H1 (cell line): Measurements from ENCODE around the gene PAX8. TPM values are rescaled to one million over a fixed set of nuclear protein-coding genes. Genes with fewer than 3 reads are reported as not detected.

ENCODE experiments used
- CTCF ChIA-PET: fragments of 300-600 bp; sonication (Branson Sonifier 250); formaldehyde crosslinking; loops from one replicate; lab custom pipeline; 2021; ENCODE audit not compliant: partially characterized antibody; lab: Charles Lee
- POLR2A ChIA-PET: fragments of 300-600 bp; sonication (Branson Sonifier 250); formaldehyde crosslinking; loops from one replicate; lab custom pipeline; 2021; ENCODE audit warnings: inconsistent platforms; ENCODE audit not compliant: partially characterized antibody; lab: Charles Lee
- DNase-seq, 2 experiments: peaks; one replicate each; pipeline versions ENCODE4 v3.0.0 to v3.0.0-alpha.2; 2010 to 2022; ENCODE audit warnings: low spot score in 2 of 2, low read depth in 1 of 2, mixed read lengths in 1 of 2
- FAIRE-seq: peaks from 2 replicates; lab custom pipeline; 2011; peaks lifted over from hg19 to GRCh38; lab: Jason Lieb, UNC
- H2AFZ ChIP-seq: 2 replicates; pipeline ENCODE4 v1.8.1; 2012; ENCODE audit warnings: low read length, inconsistent platforms
- H2AK5ac ChIP-seq: 2 replicates; pipeline ENCODE4 v1.6.1; 2013; ENCODE audit warnings: low read depth, low read length
- H2BK120ac ChIP-seq: replicated peaks from 2 replicates; pipeline ENCODE3; 2013; ENCODE audit warnings: low read depth, low read length, inconsistent platforms
- H2BK12ac ChIP-seq: 2 replicates; pipeline ENCODE4 v1.6.1; 2013; ENCODE audit warnings: low read depth, low read length
- H2BK15ac ChIP-seq: 2 replicates; pipeline ENCODE4 v1.6.1; 2013; ENCODE audit warnings: low read length
- H2BK20ac ChIP-seq: 2 replicates; pipeline ENCODE4 v1.6.1; 2013; ENCODE audit warnings: low read length
- H2BK5ac ChIP-seq: 2 replicates; pipeline ENCODE4 v1.6.1; 2013; ENCODE audit warnings: low read depth, low read length
- H3K14ac ChIP-seq: 2 replicates; pipeline ENCODE4 v1.6.1; 2013; ENCODE audit warnings: inconsistent platforms; ENCODE audit not compliant: insufficient read length
- H3K18ac ChIP-seq: 2 replicates; pipeline ENCODE4 v1.6.1; 2013; ENCODE audit warnings: low read length; ENCODE audit errors: extremely low read depth
- H3K23ac ChIP-seq: 2 replicates; pipeline ENCODE4 v1.6.1; 2013; ENCODE audit warnings: inconsistent platforms; ENCODE audit not compliant: insufficient read length
- H3K23me2 ChIP-seq: 2 replicates; pipeline ENCODE4 v1.6.1; 2013; ENCODE audit warnings: low read depth, low read length
- H3K27ac ChIP-seq: 2 replicates; pipeline ENCODE4 v1.6.1; 2011; ENCODE audit warnings: low read depth, low read length, inconsistent platforms
- H3K27me3 ChIP-seq, 4 experiments: replicated peaks in 1 of 4; 1 replicate in 1 of 4; 2 replicates in 3 of 4; pipeline versions ENCODE4 v1.6.1 to v1.8.1; 2011 to 2013; ENCODE audit warnings: low read length in 3 of 4, mild to moderate bottlenecking in 3 of 4, inconsistent platforms in 2 of 4, mixed read lengths in 2 of 4, moderate library complexity in 1 of 4; ENCODE audit not compliant: control insufficient read depth in 3 of 4, insufficient read depth in 3 of 4; ENCODE audit errors: extremely low read depth in 1 of 4
- H3K36me3 ChIP-seq, 4 experiments: 2 replicates each; pipeline versions ENCODE4 v1.6.1 to v1.8.1; 2011 to 2013; ENCODE audit warnings: mild to moderate bottlenecking in 4 of 4, low read length in 3 of 4, moderate library complexity in 2 of 4, control low read depth in 1 of 4, inconsistent platforms in 1 of 4; ENCODE audit not compliant: insufficient read depth in 4 of 4, control insufficient read depth in 2 of 4
- H3K4ac ChIP-seq: replicated peaks from 2 replicates; pipeline ENCODE3; 2013; ENCODE audit warnings: low read length, low read depth, mixed read lengths, inconsistent platforms; ENCODE audit not compliant: insufficient read length
- H3K4me1 ChIP-seq, 4 experiments: replicated peaks in 1 of 4; 1 replicate in 1 of 4; 2 replicates in 3 of 4; pipeline versions ENCODE4 v1.6.1 to v1.8.1; 2011 to 2013; ENCODE audit warnings: low read length in 3 of 4, inconsistent platforms in 2 of 4, mixed read lengths in 1 of 4; ENCODE audit not compliant: insufficient read depth in 4 of 4, control insufficient read depth in 3 of 4
- H3K4me2 ChIP-seq, 2 experiments: 2 replicates each; pipeline versions ENCODE4 v1.6.1 to v1.8.1; 2011 to 2013; ENCODE audit warnings: low read depth in 2 of 2, low read length in 2 of 2, control low read depth in 1 of 2, inconsistent platforms in 1 of 2, mild to moderate bottlenecking in 1 of 2; ENCODE audit not compliant: insufficient read depth in 1 of 2
- H3K4me3 ChIP-seq, 4 experiments: fragments of 200-600, 300-600 bp in 1 of 4; sonication (generic), shearing (Covaris generic), sonication (Bioruptor Twin) in 1 of 4; 2 replicates each; pipeline versions ENCODE4 v1.5.1 to v1.8.1; 2011 to 2016; ENCODE audit warnings: low read length in 4 of 4, low read depth in 3 of 4, control low read depth in 2 of 4, inconsistent platforms in 2 of 4, mild to moderate bottlenecking in 2 of 4, mixed read lengths in 1 of 4, moderate library complexity in 1 of 4; ENCODE audit not compliant: insufficient read depth in 2 of 4; ENCODE audit errors: extremely low read depth in 1 of 4
- H3K56ac ChIP-seq: replicated peaks from 2 replicates; pipeline ENCODE3; 2013; ENCODE audit warnings: low read depth, mild to moderate bottlenecking, mixed read lengths, low read length, inconsistent platforms; ENCODE audit not compliant: insufficient read length
- H3K79me1 ChIP-seq: 2 replicates; pipeline ENCODE4 v1.6.1; 2013; ENCODE audit warnings: low read depth, low read length, control low read depth
- H3K79me2 ChIP-seq, 2 experiments: 2 replicates each; pipeline versions ENCODE4 v1.6.1 to v1.8.1; 2012 to 2013; ENCODE audit warnings: low read length in 2 of 2, mild to moderate bottlenecking in 2 of 2, inconsistent platforms in 1 of 2; ENCODE audit not compliant: insufficient read depth in 2 of 2, control insufficient read depth in 1 of 2
- H3K9ac ChIP-seq, 4 experiments: replicated peaks in 1 of 4; 1 replicate in 1 of 4; 2 replicates in 3 of 4; pipeline versions ENCODE4 v1.6.1 to v1.8.1; 2011 to 2013; ENCODE audit warnings: low read depth in 3 of 4, low read length in 3 of 4, control low read depth in 2 of 4, mild to moderate bottlenecking in 2 of 4, moderate library complexity in 2 of 4, inconsistent platforms in 1 of 4; ENCODE audit errors: extremely low read depth in 1 of 4
- H3K9me3 ChIP-seq, 2 experiments: 2 replicates each; pipeline versions ENCODE4 v1.6.1 to v1.8.1; 2012 to 2013; ENCODE audit warnings: mild to moderate bottlenecking in 2 of 2, moderate library complexity in 2 of 2, control low read depth in 1 of 2, inconsistent platforms in 1 of 2, low read depth in 1 of 2, low read length in 1 of 2, mixed read lengths in 1 of 2; ENCODE audit not compliant: insufficient read depth in 2 of 2
- H4K20me1 ChIP-seq, 2 experiments: replicated peaks in 1 of 2; 2 replicates each; pipeline versions ENCODE3 to v1.8.1; 2011 to 2013; ENCODE audit warnings: inconsistent platforms in 2 of 2, low read length in 2 of 2, mild to moderate bottlenecking in 1 of 2; ENCODE audit not compliant: insufficient read depth in 2 of 2, control insufficient read depth in 1 of 2
- H4K5ac ChIP-seq: 2 replicates; pipeline ENCODE4 v1.6.1; 2013; ENCODE audit warnings: low read length, low read depth, mixed read lengths, inconsistent platforms; ENCODE audit not compliant: insufficient read length
- H4K8ac ChIP-seq: 2 replicates; pipeline ENCODE4 v1.8.0; 2013; ENCODE audit warnings: mild to moderate bottlenecking, moderate library complexity, low read length, inconsistent platforms; ENCODE audit not compliant: insufficient read depth; ENCODE audit errors: extremely low read depth
- H4K91ac ChIP-seq: replicated peaks from 2 replicates; pipeline ENCODE3; 2013; ENCODE audit warnings: low read length, mixed read lengths, inconsistent platforms; ENCODE audit not compliant: insufficient read length
- CTBP2 ChIP-seq: IDR thresholded peaks from 2 replicates; pipeline ENCODE4 v1.7.0; 2011; ENCODE audit warnings: borderline replicate concordance, mild to moderate bottlenecking, moderate library complexity, mixed read lengths, low read length; ENCODE audit not compliant: insufficient read depth, insufficient read length
- RNF2 ChIP-seq: fragments of 200-900, 300-1000 bp; sonication (generic); IDR thresholded peaks from 2 replicates; pipeline ENCODE4 v1.7.1; 2016; ENCODE audit warnings: borderline replicate concordance, low read depth, mild to moderate bottlenecking, antibody characterized with exemption, low read length; ENCODE audit not compliant: poor library complexity, severe bottlenecking; ENCODE audit errors: missing control alignments
- WGBS, 2 experiments: shearing (Covaris generic) in 1 of 2; methylation state at CpG; one replicate each; pipeline versions ENCODE4 v1.1.6 to v1.1.7; 2013 to 2015; ENCODE audit warnings: low lambda C conversion rate in 2 of 2, mixed read lengths in 2 of 2, inconsistent platforms in 1 of 2, low coverage in 1 of 2, missing lambda C conversion rate in 1 of 2; ENCODE audit not compliant: insufficient replicate concordance in 2 of 2, insufficient coverage in 1 of 2, insufficient read length in 1 of 2; ENCODE audit errors: extremely low coverage in 1 of 2, missing lambda C conversion rate in 1 of 2; 5-methylcytosine and 5-hydroxymethylcytosine counted together
- polyA plus RNA-seq, 7 experiments: library from polyadenylated mRNA; depleted of rRNA in 3 of 7; stranded (reverse) in 5 of 7; unstranded in 2 of 7; fragments of >200 nt in 5 of 7; fragments of 200-250 nt in 2 of 7; gene quantifications; 1 replicate in 5 of 7; 2 replicates in 1 of 7; 4 replicates in 1 of 7; pipeline versions ENCODE4 v1.2.1 to v1.2.3, GENCODE V29; 2011 to 2013; ENCODE audit warnings: missing spikeins in 2 of 7, mixed read lengths in 2 of 7
- total RNA-seq: library from RNA; stranded (reverse); fragmentation: NEBNext Ultra II Directional; extraction: Animal tissue kit (Norgen Biotek cat#: 25700); gene quantifications from 2 replicates; pipeline ENCODE4 v1.2.1, GENCODE V29; 2021

Gene PAX8
- total and polyA plus RNA-seq, 2 of the 8 experiments (the other 6 are each of a cell fraction or from before 2014, with no cell fraction given): 0.02 TPM; not detected in 1

DNA sequence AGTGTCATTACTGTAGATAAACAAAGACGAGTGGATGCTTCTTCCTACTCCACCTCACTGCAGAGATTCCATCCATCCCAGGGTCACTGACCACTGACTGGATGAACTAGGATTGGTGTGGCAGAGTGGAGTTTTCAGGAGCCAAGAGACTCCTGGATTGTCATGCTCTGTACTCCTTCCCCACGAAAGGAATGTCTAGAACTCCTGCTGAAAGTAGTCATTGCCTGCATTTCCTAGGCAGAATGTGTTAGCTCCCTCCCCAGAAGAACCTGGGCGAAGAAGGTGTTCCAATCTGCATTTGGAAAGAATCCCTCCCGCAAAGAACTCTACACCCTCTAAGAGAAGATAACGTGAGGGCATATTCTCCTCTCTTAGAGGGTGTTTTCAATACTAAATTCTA is 6.2 kb downstream of the PAX8 start:
- peaks cover 3% of the 10 kb centered on the region; the same call in 1 of the 2 replicates for H3K23me2 ChIP-seq
- peak overlapping the region in 1 of 4 experiments; percentile 47; a peak in 2 of 8 replicates for H3K4me3 ChIP-seq
- no peak overlapping the region for H2BK5ac ChIP-seq
- no peak overlapping the region for H4K8ac ChIP-seq
- peaks cover 2 to 6% of the 10 kb centered on the region in 2 experiments for H4K20me1 ChIP-seq
- no peak overlapping the region for H3K4ac ChIP-seq
- TF ChIP-seq RNF2 (no peak), CTBP2 (no peak)
- TF ChIP-seq, all 59 proteins: peak for 0
- peaks cover 49 to 77% (median 67%) of the 10 kb centered on the region in 4 experiments for H3K27me3 ChIP-seq
- no peak overlapping the region for H2BK120ac ChIP-seq
- CTCF ChIA-PET: interaction anchor here (0.6 to 5.0 kb wide), 13 partner anchors 11 to 192 kb away, joined by 3 to 45 read pairs (median 6); no protein-coding TSS in a partner anchor
- no peak overlapping the region for H3K56ac ChIP-seq
- H3K9ac ChIP-seq: no peak overlapping the region
- H2BK12ac ChIP-seq: no peak overlapping the region
- no peak overlapping the region for H3K18ac ChIP-seq
- peak overlapping the region; percentile 24 to 52; a peak in 3 of 4 replicates for H3K4me2 ChIP-seq
- H3K79me1 ChIP-seq: no peaks in the 10 kb centered on the region
- POLR2A ChIA-PET: no interaction called here
- peak; percentile 68 for FAIRE-seq
- no peak overlapping the region for H2BK15ac ChIP-seq
- no peaks in the 10 kb centered on the region for H3K79me2 ChIP-seq
- H4K91ac ChIP-seq: no peak overlapping the region
- no peak overlapping the region for H3K14ac ChIP-seq
- H4K5ac ChIP-seq: no peak overlapping the region
- H3K9me3 ChIP-seq: no peaks in the 10 kb centered on the region; a peak in 1 of 4 replicates
- no peak overlapping the region for H2BK20ac ChIP-seq
- H3K36me3 ChIP-seq: peaks cover 0 to 4% (median 0%) of the 10 kb centered on the region in 4 experiments; a peak in 1 of 8 replicates
- H3K4me1 ChIP-seq: peaks cover 3 to 6% (median 4%) of the 10 kb centered on the region in 4 experiments
- no peak overlapping the region for H2AK5ac ChIP-seq
- no peak overlapping the region for H2AFZ ChIP-seq
- WGBS, 2 experiments: 5% methylated on average over 5 of the region's 5 CpGs; no CpG with 5 or more reads in 1 of the 2 experiments
- no peak overlapping the region for H3K23ac ChIP-seq
- no peak for DNase-seq
- no peak overlapping the region for H3K27ac ChIP-seq
